ENCODE results near the gene CCDC138. TPM values are rescaled to one million over a fixed set of nuclear protein-coding genes. Genes with fewer than 3 reads are reported as not detected.

The CCDC138 gene
- total RNA-seq, 4 donors from 2014 or later: 4.2 to 9.2 (median 6.5) TPM

DNA sequence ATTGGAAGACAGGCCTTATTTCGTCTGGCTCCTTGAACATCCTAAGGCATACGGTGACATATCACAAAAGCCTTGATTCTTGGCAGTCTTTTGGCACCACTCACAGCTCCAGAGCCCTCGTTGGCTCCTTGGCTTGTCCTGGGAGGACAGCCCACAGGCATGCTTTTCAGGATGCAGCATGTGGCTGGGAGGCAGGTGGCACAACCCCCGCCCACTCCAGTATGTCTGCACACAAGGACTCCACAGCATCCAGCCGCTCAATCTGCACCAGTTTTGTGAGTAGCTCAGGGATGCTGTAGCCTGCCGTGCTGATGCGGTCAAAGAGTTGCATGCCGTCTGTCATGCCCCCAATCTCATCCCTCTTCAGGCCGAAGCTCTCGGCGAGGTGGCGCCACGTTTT is 110.2 kb downstream of the CCDC138 start:
- no peak overlapping the region for H3K27ac ChIP-seq
- H3K9me3 ChIP-seq: peaks cover 0 to 2% (median 0%) of the 10 kb centered on the region in 3 donors
- WGBS, 2 donors: 91 to 97% methylated on average over 10 to 12 of the region's 13 CpGs
- DNase-seq: no peak
- TF ChIP-seq, protein P1, sequence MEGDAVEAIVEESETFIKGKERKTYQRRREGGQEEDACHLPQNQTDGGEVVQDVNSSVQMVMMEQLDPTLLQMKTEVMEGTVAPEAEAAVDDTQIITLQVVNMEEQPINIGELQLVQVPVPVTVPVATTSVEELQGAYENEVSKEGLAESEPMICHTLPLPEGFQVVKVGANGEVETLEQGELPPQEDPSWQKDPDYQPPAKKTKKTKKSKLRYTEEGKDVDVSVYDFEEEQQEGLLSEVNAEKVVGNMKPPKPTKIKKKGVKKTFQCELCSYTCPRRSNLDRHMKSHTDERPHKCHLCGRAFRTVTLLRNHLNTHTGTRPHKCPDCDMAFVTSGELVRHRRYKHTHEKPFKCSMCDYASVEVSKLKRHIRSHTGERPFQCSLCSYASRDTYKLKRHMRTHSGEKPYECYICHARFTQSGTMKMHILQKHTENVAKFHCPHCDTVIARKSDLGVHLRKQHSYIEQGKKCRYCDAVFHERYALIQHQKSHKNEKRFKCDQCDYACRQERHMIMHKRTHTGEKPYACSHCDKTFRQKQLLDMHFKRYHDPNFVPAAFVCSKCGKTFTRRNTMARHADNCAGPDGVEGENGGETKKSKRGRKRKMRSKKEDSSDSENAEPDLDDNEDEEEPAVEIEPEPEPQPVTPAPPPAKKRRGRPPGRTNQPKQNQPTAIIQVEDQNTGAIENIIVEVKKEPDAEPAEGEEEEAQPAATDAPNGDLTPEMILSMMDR (IDR thresholded peaks at IDR 0.05): no peak
- no peak for TF ChIP-seq POLR2A (IDR thresholded peaks at IDR 0.05)
- peaks cover 0 to 34% (median 0%) of the 10 kb centered on the region in 3 donors for H3K36me3 ChIP-seq
- H3K4me3 ChIP-seq: no peak overlapping the region
- no peaks in the 10 kb centered on the region for H3K4me1 ChIP-seq
- intact Hi-C loops (cut with DNase I): no loop called here
- H3K27me3 ChIP-seq: no peaks in the 10 kb centered on the region

DNA sequence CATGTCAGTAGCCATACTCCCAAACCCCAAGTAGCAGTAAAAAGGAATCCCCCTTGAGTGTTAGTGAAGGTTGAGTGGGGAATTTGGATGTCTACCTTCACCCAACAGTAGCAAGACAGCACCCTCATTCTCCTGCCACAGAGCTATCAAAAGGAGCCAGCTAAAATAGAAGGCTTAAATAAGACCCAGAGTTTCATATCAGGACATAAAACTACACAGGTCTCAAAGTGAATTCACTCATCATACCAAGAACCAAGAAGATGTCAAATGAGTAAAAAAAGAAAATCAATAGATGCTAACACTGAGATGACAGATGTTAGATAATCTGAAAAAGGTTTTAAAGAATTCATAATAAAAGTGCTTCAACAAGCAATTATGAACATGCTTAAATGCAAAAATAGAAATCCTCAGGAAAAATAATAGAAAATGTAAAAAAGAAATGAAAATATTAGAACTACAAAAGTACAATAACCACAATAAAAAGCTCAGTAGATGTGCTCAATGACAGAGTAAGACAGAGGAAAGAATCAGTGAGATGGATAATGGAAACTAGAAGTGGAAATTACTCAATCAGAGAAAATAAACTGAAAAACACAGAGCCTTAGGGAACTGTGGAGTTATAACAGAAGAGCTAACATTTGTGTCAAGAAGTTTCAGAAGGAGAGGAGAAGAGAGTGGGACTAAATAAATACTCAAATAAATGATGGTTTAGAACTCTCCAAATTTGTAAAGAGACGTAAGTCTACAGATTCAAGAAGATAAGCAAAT is 111.9 kb downstream of the CCDC138 start:
- Histone ChIP-seq H3K27ac (no peak overlapping the region), H3K36me3 (peaks cover 0 to 22% (median 0%) of the 10 kb centered on the region in 3 donors), H3K4me1 (no peaks in the 10 kb centered on the region), H3K27me3 (no peaks in the 10 kb centered on the region), H3K9me3 (peaks cover 0 to 2% (median 0%) of the 10 kb centered on the region in 3 donors), H3K4me3 (no peak overlapping the region)
- TF ChIP-seq, protein P1 (IDR thresholded peaks at IDR 0.05): no peak
- no peak for TF ChIP-seq POLR2A (IDR thresholded peaks at IDR 0.05)
- WGBS, 2 donors: 82 to 85% methylated on average over 1 of the region's 1 CpG
- DNase-seq: no peak
- intact Hi-C loops (cut with DNase I): no loop called here

DNA sequence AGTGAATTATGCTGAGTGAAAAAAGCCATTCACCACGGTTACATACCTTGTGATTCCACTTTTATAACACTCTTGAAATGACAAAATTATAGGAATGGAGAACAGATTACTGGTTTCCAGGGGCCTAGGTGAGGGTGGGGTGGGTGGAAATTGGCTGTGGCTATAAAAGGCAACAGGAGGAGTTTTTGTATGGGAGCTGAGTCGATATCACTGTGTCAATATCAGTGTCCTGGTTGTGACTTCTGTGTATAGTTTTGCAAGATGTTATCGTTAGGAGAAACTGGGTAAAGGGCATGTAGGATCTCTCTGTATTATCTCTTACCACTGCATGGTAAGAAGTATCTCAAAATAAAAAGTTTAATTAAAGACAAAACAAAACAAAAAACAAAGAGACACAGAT is 118.1 kb downstream of the CCDC138 start:
- 71 to 73% methylated on average over 3 of the region's 3 CpGs for WGBS, 2 donors
- Histone ChIP-seq H3K36me3 (peaks cover 0 to 34% (median 0%) of the 10 kb centered on the region in 3 donors), H3K4me3 (no peak overlapping the region), H3K27me3 (no peaks in the 10 kb centered on the region), H3K9me3 (peaks cover 0 to 2% (median 0%) of the 10 kb centered on the region in 3 donors), H3K4me1 (peaks cover 0 to 9% (median 0%) of the 10 kb centered on the region in 3 donors), H3K27ac (no peak overlapping the region)
- DNase-seq: no peak
- no peak for TF ChIP-seq POLR2A (IDR thresholded peaks at IDR 0.05)
- TF ChIP-seq, protein P1 (IDR thresholded peaks at IDR 0.05): no peak
- intact Hi-C loops (cut with DNase I): no loop called here

DNA sequence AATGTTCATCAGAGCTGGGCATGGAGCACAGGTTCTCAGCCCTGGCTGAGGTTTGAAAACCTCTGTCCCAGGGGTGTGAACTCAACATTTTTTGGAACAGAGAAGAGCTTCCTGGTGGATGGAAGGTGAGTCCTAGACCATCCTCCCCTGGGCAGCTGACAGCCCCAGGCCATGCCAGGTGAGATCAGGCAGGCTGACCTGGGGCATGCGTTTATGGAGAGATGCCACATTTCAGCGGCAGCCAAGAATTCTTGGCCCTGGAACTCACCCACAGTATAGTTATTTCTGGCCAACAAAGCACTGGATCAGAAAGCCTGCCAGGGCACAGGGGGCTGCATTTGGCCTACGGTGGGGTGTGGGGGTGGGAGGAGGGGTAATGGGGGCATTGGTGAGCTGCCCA is 118.6 kb downstream of the CCDC138 start:
- no peak overlapping the region for H3K27ac ChIP-seq
- WGBS, 2 donors: 0 to 7% methylated on average over 1 to 3 of the region's 3 CpGs
- no peaks in the 10 kb centered on the region for H3K27me3 ChIP-seq
- peaks cover 0 to 39% (median 0%) of the 10 kb centered on the region in 3 donors for H3K36me3 ChIP-seq
- intact Hi-C loops (cut with DNase I): no loop called here
- no peak overlapping the region for H3K4me3 ChIP-seq
- peaks cover 0 to 2% (median 0%) of the 10 kb centered on the region in 3 donors for H3K9me3 ChIP-seq
- no peak for TF ChIP-seq POLR2A (IDR thresholded peaks at IDR 0.05)
- TF ChIP-seq, protein P1 (IDR thresholded peaks at IDR 0.05): no peak
- DNase-seq: no peak
- H3K4me1 ChIP-seq: peaks cover 0 to 9% (median 0%) of the 10 kb centered on the region in 3 donors

DNA sequence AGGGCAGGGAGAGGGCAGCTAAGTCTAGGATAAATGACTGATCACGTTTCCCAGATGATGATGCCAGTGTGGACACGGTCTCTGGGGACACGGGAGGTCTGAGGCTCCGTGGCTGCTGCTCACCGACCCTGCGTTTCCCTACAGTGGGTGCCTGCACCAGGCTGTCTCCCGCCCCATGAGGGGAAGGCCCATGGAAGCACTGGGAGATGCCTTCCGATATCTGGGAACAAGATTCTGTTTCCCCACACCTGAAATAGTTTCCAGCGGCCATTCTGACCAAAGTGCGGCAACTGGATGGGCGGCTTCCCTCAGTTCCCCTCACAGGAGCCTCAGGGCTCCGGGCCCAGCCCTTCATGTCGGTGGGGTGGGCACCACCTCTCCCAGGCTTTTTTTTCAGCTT is 119.3 kb downstream of the CCDC138 start:
- TF ChIP-seq, protein P1 (IDR thresholded peaks at IDR 0.05): no peak
- no peak for TF ChIP-seq POLR2A (IDR thresholded peaks at IDR 0.05)
- H3K9me3 ChIP-seq: no peaks in the 10 kb centered on the region
- WGBS, 2 donors: 65 to 73% methylated on average over 9 to 10 of the region's 13 CpGs
- no peak overlapping the region for H3K27ac ChIP-seq
- H3K4me3 ChIP-seq: no peak overlapping the region
- intact Hi-C loops (cut with DNase I): no loop called here
- no peaks in the 10 kb centered on the region for H3K27me3 ChIP-seq
- peaks cover 0 to 9% (median 0%) of the 10 kb centered on the region in 3 donors for H3K4me1 ChIP-seq
- peaks cover 0 to 47% (median 0%) of the 10 kb centered on the region in 3 donors for H3K36me3 ChIP-seq
- DNase-seq: no peak
